GM23248 (cell line): ENCODE measurements around the gene ZNF503. TPM values are rescaled to one million over a fixed set of nuclear protein-coding genes. Genes with fewer than 3 reads are reported as not detected.

Source experiments
- DNase-seq: peaks from one replicate; pipeline ENCODE4 v3.0.0-alpha.2; 2015
- H2AFZ ChIP-seq: fragments of 200-600 bp; sonication (generic); 2 replicates; pipeline ENCODE4 v1.6.1; 2016; ENCODE audit warnings: antibody characterized with exemption
- H3F3A ChIP-seq: fragments of 200-600 bp; sonication (generic); 2 replicates; pipeline ENCODE4 v1.6.1; 2016; ENCODE audit warnings: mild to moderate bottlenecking, antibody characterized with exemption, mixed run types; ENCODE audit not compliant: insufficient read depth
- H3K27ac ChIP-seq: fragments of 200-600 bp; sonication (generic); 2 replicates; pipeline ENCODE4 v1.5.1; 2016; ENCODE audit warnings: mild to moderate bottlenecking
- H3K27me3 ChIP-seq: fragments of 200-600 bp; sonication (generic); replicated peaks from 2 replicates; pipeline ENCODE4 v1.6.1; 2016; ENCODE audit warnings: mild to moderate bottlenecking; ENCODE audit not compliant: insufficient read depth
- H3K36me3 ChIP-seq: fragments of 200-600 bp; sonication (generic); 2 replicates; pipeline ENCODE4 v1.6.1; 2016; ENCODE audit warnings: low read depth, mild to moderate bottlenecking
- H3K4me1 ChIP-seq: fragments of 200-600 bp; sonication (generic); 2 replicates; pipeline ENCODE4 v1.6.1; 2016; ENCODE audit warnings: mild to moderate bottlenecking; ENCODE audit not compliant: insufficient read depth
- H3K4me2 ChIP-seq: fragments of 200-600 bp; sonication (generic); one replicate; pipeline ENCODE4 v1.6.1; 2016; ENCODE audit warnings: mild to moderate bottlenecking; ENCODE audit not compliant: unreplicated experiment
- H3K4me3 ChIP-seq: fragments of 200-600 bp; sonication (generic); 2 replicates; pipeline ENCODE4 v1.5.1; 2016; ENCODE audit warnings: mild to moderate bottlenecking
- H3K79me2 ChIP-seq: fragments of 200-600 bp; sonication (generic); 2 replicates; pipeline ENCODE4 v1.6.1; 2016; ENCODE audit warnings: mild to moderate bottlenecking; ENCODE audit not compliant: insufficient read depth
- H3K9ac ChIP-seq: fragments of 200-600 bp; sonication (generic); 2 replicates; pipeline ENCODE4 v1.6.1; 2016; ENCODE audit warnings: mild to moderate bottlenecking
- H3K9me2 ChIP-seq: fragments of 200-600 bp; sonication (generic); 2 replicates; pipeline ENCODE4 v1.6.1; 2016; ENCODE audit warnings: mixed run types, mild to moderate bottlenecking, moderate library complexity; ENCODE audit not compliant: insufficient read depth
- H3K9me3 ChIP-seq: fragments of 200-600 bp; sonication (generic); one replicate; pipeline ENCODE4 v1.6.1; 2017; ENCODE audit warnings: low read depth
- H4K20me1 ChIP-seq: fragments of 200-600 bp; sonication (generic); 2 replicates; pipeline ENCODE4 v1.6.0; 2016; ENCODE audit not compliant: insufficient read depth
- EZH2 ChIP-seq: fragments of 200-600 bp; sonication (generic); IDR thresholded peaks from 2 replicates; pipeline ENCODE4 v1.6.1; 2018; ENCODE audit warnings: antibody characterized with exemption, mild to moderate bottlenecking; ENCODE audit not compliant: insufficient read depth, poor library complexity, severe bottlenecking
- EZH2phosphoT487 ChIP-seq: fragments of 200-600 bp; sonication (generic); IDR thresholded peaks from 2 replicates; pipeline ENCODE4 v1.6.1; 2018; ENCODE audit warnings: antibody characterized with exemption, moderate library complexity, mild to moderate bottlenecking, low read depth; ENCODE audit not compliant: insufficient read depth
- WGBS, 2 experiments: methylation state at CpG; one replicate each; pipeline ENCODE4 v1.1.6; 2015 to 2017; ENCODE audit warnings: low lambda C conversion rate in 2 of 2, low coverage in 1 of 2; ENCODE audit errors: missing lambda C conversion rate in 2 of 2; 5-methylcytosine and 5-hydroxymethylcytosine counted together
- in situ Hi-C: fragments of 300-500 bp; cut with MboI; formaldehyde crosslinking; loops from 2 replicates; pipeline ENCODE4 v1.15.0; 2020
- polyA plus RNA-seq: library from polyadenylated mRNA; unstranded; fragments of >200 nt; fragmentation: Nextera tagmentation; extraction: Ambion mirVana; gene quantifications from 2 replicates; pipeline ENCODE4 v1.2.1, GENCODE V29; 2016
- total RNA-seq: library from RNA; depleted of rRNA; stranded (reverse); fragments of >200 nt; shearing (Covaris generic); gene quantifications from 2 replicates; pipeline ENCODE4 v1.2.3, GENCODE V29; 2014

ZNF503 gene
- total and polyA plus RNA-seq, 2 experiments from 2014 or later: 15.4 to 17.5 TPM

DNA sequence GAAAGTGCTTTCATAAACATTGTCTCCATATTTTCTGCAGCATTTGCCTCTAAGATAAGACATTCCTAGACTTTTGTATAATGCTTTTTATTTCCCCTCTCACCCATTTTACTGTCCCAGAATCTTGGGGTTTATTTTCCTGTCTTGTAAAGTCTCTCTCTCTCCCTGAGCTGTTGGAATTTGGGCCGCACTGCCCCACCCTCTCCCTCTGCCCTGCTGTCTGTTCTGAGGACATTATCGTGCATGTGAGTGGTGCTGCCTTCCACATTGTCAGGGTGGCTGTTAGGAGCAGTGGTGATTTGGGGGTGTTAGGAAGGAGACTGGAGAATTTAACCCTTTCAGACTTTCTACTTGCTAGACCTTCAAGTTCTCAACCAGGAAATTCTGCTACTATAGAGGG, 46.6 kb upstream of the ZNF503 start:
- H3K27me3 ChIP-seq: no peaks in the 10 kb centered on the region
- H3K9ac ChIP-seq: no peak overlapping the region
- H3K4me1 ChIP-seq: no peaks in the 10 kb centered on the region
- H3K9me3 ChIP-seq: no peaks in the 10 kb centered on the region
- H2AFZ ChIP-seq: no peak overlapping the region
- H4K20me1 ChIP-seq: no peaks in the 10 kb centered on the region
- no peaks in the 10 kb centered on the region for H3F3A ChIP-seq
- TF ChIP-seq EZH2: no peak
- TF ChIP-seq EZH2phosphoT487: no peak
- no peak overlapping the region for H3K4me2 ChIP-seq
- DNase-seq: no peak
- 68 to 78% methylated on average over 2 of the region's 2 CpGs for WGBS, 2 experiments
- H3K9me2 ChIP-seq: no peaks in the 10 kb centered on the region
- no peaks in the 10 kb centered on the region for H3K79me2 ChIP-seq
- no peak overlapping the region for H3K4me3 ChIP-seq
- no peak overlapping the region for H3K27ac ChIP-seq
- H3K36me3 ChIP-seq: no peaks in the 10 kb centered on the region
- in situ Hi-C loops: no loop called here

- no peaks in the 10 kb centered on the region for H3K9me2 ChIP-seq
- H3K4me1 ChIP-seq: no peaks in the 10 kb centered on the region
These were observed 44.9 kb upstream of the ZNF503 start for GRCh38 chr10:75446508-75446907.

GRCh38 chr10:75444781-75445386, 43.3 kb upstream of the ZNF503 start:
- no peak overlapping the region for H3K9ac ChIP-seq
- H4K20me1 ChIP-seq: no peaks in the 10 kb centered on the region
- no peaks in the 10 kb centered on the region for H3K9me3 ChIP-seq
- H3K27me3 ChIP-seq: no peaks in the 10 kb centered on the region
- no peaks in the 10 kb centered on the region for H3K4me1 ChIP-seq
- no peak overlapping the region for H3K4me3 ChIP-seq
- H2AFZ ChIP-seq: no peak overlapping the region
- in situ Hi-C loops: no loop called here
- H3F3A ChIP-seq: no peaks in the 10 kb centered on the region
- H3K36me3 ChIP-seq: no peaks in the 10 kb centered on the region
- no peak overlapping the region for H3K4me2 ChIP-seq
- no peaks in the 10 kb centered on the region for H3K79me2 ChIP-seq
- TF ChIP-seq EZH2 (no peak), EZH2phosphoT487 (no peak)
- H3K9me2 ChIP-seq: no peaks in the 10 kb centered on the region
- DNase-seq: no peak
- 58 to 66% methylated on average over 3 of the region's 3 CpGs for WGBS, 2 experiments
- H3K27ac ChIP-seq: no peak overlapping the region

More at GRCh38 chr10:75446508-75446907, 44.9 kb upstream of the ZNF503 start:
- DNase-seq: no peak
- no peak overlapping the region for H2AFZ ChIP-seq
- no peaks in the 10 kb centered on the region for H3K27me3 ChIP-seq
- no peak overlapping the region for H3K4me3 ChIP-seq
- H4K20me1 ChIP-seq: no peaks in the 10 kb centered on the region
- TF ChIP-seq EZH2phosphoT487 (no peak), EZH2 (no peak)
- WGBS, 2 experiments: 63 to 70% methylated on average over 1 of the region's 1 CpG
- in situ Hi-C loops: no loop called here
- H3K79me2 ChIP-seq: no peaks in the 10 kb centered on the region
- H3K27ac ChIP-seq: no peak overlapping the region
- no peaks in the 10 kb centered on the region for H3F3A ChIP-seq
- H3K36me3 ChIP-seq: no peaks in the 10 kb centered on the region
- no peak overlapping the region for H3K9ac ChIP-seq
- H3K4me2 ChIP-seq: no peak overlapping the region
- no peaks in the 10 kb centered on the region for H3K9me3 ChIP-seq

- no peaks in the 10 kb centered on the region for H3K27me3 ChIP-seq
- no peaks in the 10 kb centered on the region for H3K9me3 ChIP-seq
- H3K36me3 ChIP-seq: no peaks in the 10 kb centered on the region
- no peak for DNase-seq
- no peaks in the 10 kb centered on the region for H4K20me1 ChIP-seq
- H3K79me2 ChIP-seq: no peaks in the 10 kb centered on the region
- no peak overlapping the region for H2AFZ ChIP-seq
- no peak overlapping the region for H3K27ac ChIP-seq
- no peak overlapping the region for H3K4me3 ChIP-seq
- TF ChIP-seq EZH2: no peak
- TF ChIP-seq EZH2phosphoT487: no peak
- H3K4me2 ChIP-seq: no peak overlapping the region
- 68 to 81% methylated on average over 2 of the region's 2 CpGs for WGBS, 2 experiments
- no peaks in the 10 kb centered on the region for H3K4me1 ChIP-seq
- H3K9ac ChIP-seq: no peak overlapping the region
- H3F3A ChIP-seq: no peaks in the 10 kb centered on the region
- in situ Hi-C loops: no loop called here
- H3K9me2 ChIP-seq: no peaks in the 10 kb centered on the region
These were observed 41.8 kb upstream of the ZNF503 start for GRCh38 chr10:75443362-75443761.

GRCh38 chr10:75441682-75442081, 40.1 kb upstream of the ZNF503 start:
- Histone ChIP-seq H3K9me2 (no peaks in the 10 kb centered on the region), H3K36me3 (no peaks in the 10 kb centered on the region), H4K20me1 (no peaks in the 10 kb centered on the region), H3K9me3 (no peaks in the 10 kb centered on the region), H3K4me2 (no peak overlapping the region), H3K79me2 (no peaks in the 10 kb centered on the region), H3K27me3 (no peaks in the 10 kb centered on the region), H3K27ac (no peak overlapping the region), H3F3A (no peaks in the 10 kb centered on the region), H3K4me1 (no peaks in the 10 kb centered on the region), H2AFZ (no peak overlapping the region), H3K4me3 (no peak overlapping the region), H3K9ac (no peak overlapping the region)
- no peak for DNase-seq
- in situ Hi-C loops: no loop called here
- TF ChIP-seq EZH2 (no peak), EZH2phosphoT487 (no peak)
